HG03571 (cell line): Measurements from ENCODE around the gene SLC19A3.
"Not testable (repeated sequence)": the region's sequence is repeated elsewhere in the genome, so short reads cannot be mapped to it uniquely, and the experiment has no call there.

Experiments
- ATAC-seq: cut with Tn5 transposase; IDR thresholded peaks from one replicate; pipeline ENCODE4 v1.9.1; 2021; ENCODE audit not compliant: unreplicated experiment

The SLC19A3 gene

GRCh38 chr2:227703961-227704360, 13.9 kb downstream of the SLC19A3 start:
- ATAC-seq, result no peak

- no peak for ATAC-seq
Observed at GRCh38 chr2:227703280-227703732, 14.5 kb downstream of the SLC19A3 start.

GRCh38 chr2:227701556-227701955, 16.3 kb downstream of the SLC19A3 start:
- no peak for ATAC-seq

GRCh38 chr2:227696990-227697679, 20.7 kb downstream of the SLC19A3 start:
- no peak for ATAC-seq

- no peak for ATAC-seq
Observed at GRCh38 chr2:227687189-227687588, 30.6 kb downstream of the SLC19A3 start.

- ATAC-seq, result no peak
Observed at GRCh38 chr2:227684258-227684657, 33.6 kb downstream of the SLC19A3 start.

- ATAC-seq, result no peak
Observed at GRCh38 chr2:227677928-227678327, 39.9 kb downstream of the SLC19A3 start.

- no peak for ATAC-seq
Observed at GRCh38 chr2:227674485-227674884, 43.3 kb downstream of the SLC19A3 start.

- ATAC-seq, result not testable (repeated sequence)
Observed at GRCh38 chr2:227673620-227674019, 44.2 kb downstream of the SLC19A3 start.

- no peak for ATAC-seq
Observed at GRCh38 chr2:227671170-227671905, 46.5 kb downstream of the SLC19A3 start.

- not testable (repeated sequence) for ATAC-seq
Observed at GRCh38 chr2:227666631-227667170, 51.1 kb downstream of the SLC19A3 start, which contains the start of gene SCYGR5. SCYGR5 (plus strand) TSS chr2:227666804; CDS start chr2:227666804, 0 bp downstream.

GRCh38 chr2:227665189-227665940, 52.5 kb downstream of the SLC19A3 start:
- no peak for ATAC-seq

- no peak for ATAC-seq
Observed at GRCh38 chr2:227661827-227662226, 56.0 kb downstream of the SLC19A3 start.

- no peak for ATAC-seq
Observed at GRCh38 chr2:227661025-227661649, 56.7 kb downstream of the SLC19A3 start.

- no peak for ATAC-seq
Observed at GRCh38 chr2:227657199-227657845, 60.5 kb downstream of the SLC19A3 start.

GRCh38 chr2:227655454-227655853, 62.4 kb downstream of the SLC19A3 start:
- ATAC-seq, result no peak

GRCh38 chr2:227654426-227654825, 63.4 kb downstream of the SLC19A3 start:
- ATAC-seq, result no peak

- no peak for ATAC-seq
Observed at GRCh38 chr2:227653419-227653818, 64.4 kb downstream of the SLC19A3 start.

- ATAC-seq, result no peak
Observed at GRCh38 chr2:227643990-227644551, 73.8 kb downstream of the SLC19A3 start.

- no peak for ATAC-seq
Observed at GRCh38 chr2:227642656-227643055, 75.2 kb downstream of the SLC19A3 start.
